Esophagus (tissue), 2 donors: Measurements from ENCODE around the gene HLCS. TPM values are rescaled to one million over a fixed set of nuclear protein-coding genes. Genes with fewer than 3 reads are reported as not detected.

Experiments
- H3K27ac ChIP-seq, 2 donors: one replicate each; pipeline ENCODE4 v1.5.1; 2013; ENCODE audit warnings: low read depth in 2 of 2, mild to moderate bottlenecking in 2 of 2, inconsistent platforms in 1 of 2, low read length in 1 of 2, moderate library complexity in 1 of 2
- H3K27me3 ChIP-seq, 2 donors: one replicate each; pipeline ENCODE4 v1.6.1; 2013; ENCODE audit warnings: low read length in 2 of 2, control low read depth in 1 of 2, mild to moderate bottlenecking in 1 of 2; ENCODE audit not compliant: insufficient read depth in 2 of 2, control insufficient read depth in 1 of 2
- H3K36me3 ChIP-seq, 2 donors: one replicate each; pipeline ENCODE4 v1.6.1; 2013; ENCODE audit warnings: low read length in 1 of 2; ENCODE audit not compliant: control insufficient read depth in 2 of 2, insufficient read depth in 2 of 2
- H3K4me1 ChIP-seq, 2 donors: one replicate each; pipeline ENCODE4 v1.6.1; 2013; ENCODE audit warnings: low read length in 1 of 2; ENCODE audit not compliant: control insufficient read depth in 2 of 2, insufficient read depth in 2 of 2
- H3K4me3 ChIP-seq, 2 donors: one replicate each; pipeline ENCODE4 v1.5.1; 2013; ENCODE audit warnings: low read length in 2 of 2, mild to moderate bottlenecking in 2 of 2, low read depth in 1 of 2, moderate library complexity in 1 of 2
- H3K9me3 ChIP-seq, 2 donors: one replicate each; pipeline ENCODE4 v1.6.1; 2013; ENCODE audit warnings: mild to moderate bottlenecking in 2 of 2, low read depth in 1 of 2, low read length in 1 of 2, moderate library complexity in 1 of 2; ENCODE audit not compliant: control insufficient read depth in 2 of 2, insufficient read depth in 1 of 2
- WGBS, 2 donors: extraction: QIAGEN DNeasy Blood & Tissue Kit; methylation state at CpG; one replicate each; pipeline ENCODE4 v1.1.7; 2013; 5-methylcytosine and 5-hydroxymethylcytosine counted together
- polyA plus RNA-seq, 2 donors: library from polyadenylated mRNA; stranded (reverse); fragments of 200-250 nt; gene quantifications; one replicate each; pipeline ENCODE4 v1.2.3, GENCODE V29; 2013
- donor health status: healthy with polysubstance abuse.
- donor health status: Bipolar disorder and iron deficiency.

HLCS gene
- polyA plus RNA-seq, 2 donors, result 3.9 to 4.8 TPM

GRCh38 chr21:36856643-36857042 is 109.8 kb downstream of the HLCS start:
- no peaks in the 10 kb centered on the region for H3K27me3 ChIP-seq
- 95 to 97% methylated on average over 3 of the region's 3 CpGs for WGBS, 2 donors
- no peaks in the 10 kb centered on the region for H3K4me1 ChIP-seq

GRCh38 chr21:36854391-36854790 is 112.1 kb downstream of the HLCS start:
- no peaks in the 10 kb centered on the region for H3K27me3 ChIP-seq
- no peak overlapping the region for H3K4me3 ChIP-seq
- H3K9me3 ChIP-seq, result no peaks in the 10 kb centered on the region
- no peaks in the 10 kb centered on the region for H3K36me3 ChIP-seq
- WGBS, 2 donors, result 47 to 52% methylated on average over 5 of the region's 5 CpGs
- H3K4me1 ChIP-seq, result no peaks in the 10 kb centered on the region
- H3K27ac ChIP-seq, result no peak overlapping the region

More at GRCh38 chr21:36856643-36857042, 109.8 kb downstream of the HLCS start:
- H3K4me3 ChIP-seq, result no peak overlapping the region
- H3K9me3 ChIP-seq, result no peaks in the 10 kb centered on the region
- no peaks in the 10 kb centered on the region for H3K36me3 ChIP-seq
- H3K27ac ChIP-seq, result no peak overlapping the region

- no peaks in the 10 kb centered on the region for H3K27me3 ChIP-seq
- H3K27ac ChIP-seq, result no peak overlapping the region
- WGBS, 2 donors, result 83 to 85% methylated on average over 4 of the region's 4 CpGs
- H3K36me3 ChIP-seq, result no peaks in the 10 kb centered on the region
- no peaks in the 10 kb centered on the region for H3K9me3 ChIP-seq
- H3K4me1 ChIP-seq, result no peaks in the 10 kb centered on the region
- H3K4me3 ChIP-seq, result no peak overlapping the region
These were observed 113.6 kb downstream of the HLCS start for GRCh38 chr21:36852864-36853263.

- WGBS, 2 donors, result 58 to 81% methylated on average over 1 of the region's 1 CpG
- no peaks in the 10 kb centered on the region for H3K4me1 ChIP-seq
- H3K9me3 ChIP-seq, result no peaks in the 10 kb centered on the region
- H3K27ac ChIP-seq, result no peak overlapping the region
- H3K27me3 ChIP-seq, result no peaks in the 10 kb centered on the region
- no peaks in the 10 kb centered on the region for H3K36me3 ChIP-seq
- no peak overlapping the region for H3K4me3 ChIP-seq
These were observed 114.2 kb downstream of the HLCS start for GRCh38 chr21:36852293-36852692.

GRCh38 chr21:36851121-36851520 is 115.3 kb downstream of the HLCS start:
- no peaks in the 10 kb centered on the region for H3K27me3 ChIP-seq
- no peak overlapping the region for H3K4me3 ChIP-seq
- 88 to 92% methylated on average over 5 of the region's 5 CpGs for WGBS, 2 donors
- H3K4me1 ChIP-seq, result no peaks in the 10 kb centered on the region
- no peaks in the 10 kb centered on the region for H3K9me3 ChIP-seq
- no peaks in the 10 kb centered on the region for H3K36me3 ChIP-seq
- H3K27ac ChIP-seq, result no peak overlapping the region

GRCh38 chr21:36850372-36850771 is 116.1 kb downstream of the HLCS start:
- Histone ChIP-seq H3K27me3 (no peaks in the 10 kb centered on the region), H3K9me3 (no peaks in the 10 kb centered on the region), H3K4me1 (no peaks in the 10 kb centered on the region), H3K4me3 (no peak overlapping the region), H3K27ac (no peak overlapping the region), H3K36me3 (no peaks in the 10 kb centered on the region)
- 93 to 95% methylated on average over 8 of the region's 8 CpGs for WGBS, 2 donors

- Histone ChIP-seq H3K4me1 (no peaks in the 10 kb centered on the region), H3K9me3 (no peaks in the 10 kb centered on the region), H3K27ac (no peak overlapping the region), H3K27me3 (no peaks in the 10 kb centered on the region), H3K36me3 (no peaks in the 10 kb centered on the region), H3K4me3 (no peak overlapping the region)
- WGBS, 2 donors, result 62 to 68% methylated on average over 7 of the region's 7 CpGs
These were observed 116.9 kb downstream of the HLCS start for GRCh38 chr21:36849461-36850105.

GRCh38 chr21:36848730-36849274 is 117.7 kb downstream of the HLCS start:
- Histone ChIP-seq H3K9me3 (no peaks in the 10 kb centered on the region), H3K4me1 (no peaks in the 10 kb centered on the region), H3K27me3 (no peaks in the 10 kb centered on the region), H3K27ac (no peak overlapping the region), H3K36me3 (no peaks in the 10 kb centered on the region), H3K4me3 (no peak overlapping the region)
- 93 to 94% methylated on average over 3 of the region's 3 CpGs for WGBS, 2 donors

GRCh38 chr21:36847189-36847588 is 119.3 kb downstream of the HLCS start:
- Histone ChIP-seq H3K4me1 (no peaks in the 10 kb centered on the region), H3K36me3 (no peaks in the 10 kb centered on the region), H3K9me3 (no peaks in the 10 kb centered on the region), H3K27ac (no peak overlapping the region), H3K27me3 (no peaks in the 10 kb centered on the region), H3K4me3 (no peak overlapping the region)
- WGBS, 2 donors, result 33 to 46% methylated on average over 5 of the region's 5 CpGs

- no peak overlapping the region for H3K4me3 ChIP-seq
- H3K4me1 ChIP-seq, result no peaks in the 10 kb centered on the region
- WGBS, 2 donors, result 42 to 52% methylated on average over 4 of the region's 4 CpGs
- no peaks in the 10 kb centered on the region for H3K9me3 ChIP-seq
- no peaks in the 10 kb centered on the region for H3K36me3 ChIP-seq
- no peaks in the 10 kb centered on the region for H3K27me3 ChIP-seq
- H3K27ac ChIP-seq, result no peak overlapping the region
These were observed 119.8 kb downstream of the HLCS start for GRCh38 chr21:36846631-36847030.
